GM06990 (cell line): Measurements from ENCODE around the gene DDIT4.
"Not testable (repeated sequence)": the region's sequence is repeated elsewhere in the genome, so short reads cannot be mapped to it uniquely, and the experiment has no call there.

ENCODE experiments used
- DNase-seq: peaks from one replicate; pipeline ENCODE4 v3.0.0-alpha.2; 2011; ENCODE audit not compliant: insufficient read length; ENCODE audit errors: extremely low read depth
- H3K27me3 ChIP-seq: replicated peaks from 2 replicates; pipeline ENCODE4 v1.6.0; 2011; ENCODE audit warnings: low read length; ENCODE audit not compliant: control insufficient read depth, insufficient read depth
- H3K36me3 ChIP-seq: 2 replicates; pipeline ENCODE4 v1.5.1; 2011; ENCODE audit warnings: low read length; ENCODE audit not compliant: control insufficient read depth, insufficient read depth
- H3K4me3 ChIP-seq: replicated peaks from 2 replicates; pipeline ENCODE4 v1.5.1; 2011; ENCODE audit warnings: low read depth, mild to moderate bottlenecking, control low read depth, low read length
- TF ChIP-seq, protein P1 (sequence below): IDR thresholded peaks from 2 replicates; pipeline ENCODE4 v1.5.1; 2011; ENCODE audit warnings: low read length, control low read depth, mild to moderate bottlenecking, inconsistent platforms; ENCODE audit not compliant: insufficient read depth, poor library complexity, severe bottlenecking

The DDIT4 gene

DNA sequence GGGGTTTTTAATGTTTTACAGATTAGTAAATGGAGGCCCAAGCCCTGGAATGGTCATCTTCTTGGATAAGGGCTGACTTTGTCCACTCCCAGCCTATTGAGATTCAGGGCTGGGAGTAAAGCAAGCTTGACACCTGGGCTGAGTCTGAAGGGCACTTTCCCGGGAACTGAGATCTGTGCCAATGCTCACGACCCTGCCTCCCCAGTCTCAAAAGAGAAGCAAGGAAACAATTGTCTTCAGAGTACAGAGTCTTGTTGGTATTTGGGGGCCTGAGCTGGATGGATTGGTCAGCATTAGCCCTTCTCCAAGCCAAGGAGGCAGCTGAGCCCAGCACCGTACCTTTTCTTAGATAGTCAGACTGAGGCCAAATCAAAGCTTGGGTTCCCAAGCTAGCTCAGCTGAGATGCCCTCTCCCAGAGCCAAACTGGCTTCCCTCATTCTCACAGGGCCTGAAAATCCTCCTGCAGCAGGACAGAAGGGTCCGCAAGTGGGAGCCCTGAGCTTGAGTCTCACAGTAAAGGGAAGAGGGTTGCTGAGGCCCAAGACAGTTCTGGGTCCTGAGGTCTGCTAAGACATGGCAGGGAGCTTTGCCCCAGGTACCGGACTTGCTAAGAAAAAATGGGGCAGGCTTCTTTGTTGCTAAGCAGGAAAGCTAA lies 3.7 kb downstream of the DDIT4 start:
- peaks cover 14% of the 10 kb centered on the region for H3K36me3 ChIP-seq
- H3K4me3 ChIP-seq: no peak overlapping the region
- H3K27me3 ChIP-seq: no peaks in the 10 kb centered on the region
- DNase-seq: no peak
- TF ChIP-seq, protein P1, sequence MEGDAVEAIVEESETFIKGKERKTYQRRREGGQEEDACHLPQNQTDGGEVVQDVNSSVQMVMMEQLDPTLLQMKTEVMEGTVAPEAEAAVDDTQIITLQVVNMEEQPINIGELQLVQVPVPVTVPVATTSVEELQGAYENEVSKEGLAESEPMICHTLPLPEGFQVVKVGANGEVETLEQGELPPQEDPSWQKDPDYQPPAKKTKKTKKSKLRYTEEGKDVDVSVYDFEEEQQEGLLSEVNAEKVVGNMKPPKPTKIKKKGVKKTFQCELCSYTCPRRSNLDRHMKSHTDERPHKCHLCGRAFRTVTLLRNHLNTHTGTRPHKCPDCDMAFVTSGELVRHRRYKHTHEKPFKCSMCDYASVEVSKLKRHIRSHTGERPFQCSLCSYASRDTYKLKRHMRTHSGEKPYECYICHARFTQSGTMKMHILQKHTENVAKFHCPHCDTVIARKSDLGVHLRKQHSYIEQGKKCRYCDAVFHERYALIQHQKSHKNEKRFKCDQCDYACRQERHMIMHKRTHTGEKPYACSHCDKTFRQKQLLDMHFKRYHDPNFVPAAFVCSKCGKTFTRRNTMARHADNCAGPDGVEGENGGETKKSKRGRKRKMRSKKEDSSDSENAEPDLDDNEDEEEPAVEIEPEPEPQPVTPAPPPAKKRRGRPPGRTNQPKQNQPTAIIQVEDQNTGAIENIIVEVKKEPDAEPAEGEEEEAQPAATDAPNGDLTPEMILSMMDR: no peak

DNA sequence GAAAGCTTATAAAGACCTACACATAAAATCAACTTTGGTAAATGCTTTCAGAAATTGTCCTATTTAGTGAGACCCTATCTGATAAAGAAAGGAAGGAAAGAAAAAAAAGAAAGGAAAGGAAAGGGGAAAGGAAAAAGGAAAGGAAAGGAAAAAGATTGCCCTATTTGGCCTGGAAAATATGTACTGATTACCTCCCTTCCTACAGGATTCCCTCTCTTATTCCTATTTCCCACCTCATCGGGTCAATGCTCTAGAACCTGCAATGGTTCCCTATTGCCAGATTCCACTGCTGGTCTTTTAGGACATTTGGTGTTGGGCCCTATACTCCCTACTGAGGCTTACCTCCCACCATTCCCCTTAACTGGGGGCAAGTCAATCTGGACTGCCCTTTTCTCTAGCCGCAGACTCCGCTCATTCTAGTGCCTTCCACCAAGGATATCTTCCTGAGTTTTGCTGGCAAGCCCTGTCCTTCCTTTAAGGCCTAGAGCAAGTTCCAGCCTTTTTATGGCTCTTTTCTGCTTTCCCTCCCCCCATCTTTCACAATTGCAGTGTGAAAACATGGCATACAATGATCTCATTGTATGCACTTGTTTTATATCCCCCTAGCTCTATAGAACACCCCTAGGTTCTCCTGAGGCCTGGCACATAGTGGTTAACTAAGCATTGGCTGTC lies 4.4 kb downstream of the DDIT4 start:
- no peaks in the 10 kb centered on the region for H3K27me3 ChIP-seq
- H3K36me3 ChIP-seq: peaks cover 14% of the 10 kb centered on the region
- TF ChIP-seq, protein P1: no peak
- H3K4me3 ChIP-seq: no peak overlapping the region
- no peak for DNase-seq

DNA sequence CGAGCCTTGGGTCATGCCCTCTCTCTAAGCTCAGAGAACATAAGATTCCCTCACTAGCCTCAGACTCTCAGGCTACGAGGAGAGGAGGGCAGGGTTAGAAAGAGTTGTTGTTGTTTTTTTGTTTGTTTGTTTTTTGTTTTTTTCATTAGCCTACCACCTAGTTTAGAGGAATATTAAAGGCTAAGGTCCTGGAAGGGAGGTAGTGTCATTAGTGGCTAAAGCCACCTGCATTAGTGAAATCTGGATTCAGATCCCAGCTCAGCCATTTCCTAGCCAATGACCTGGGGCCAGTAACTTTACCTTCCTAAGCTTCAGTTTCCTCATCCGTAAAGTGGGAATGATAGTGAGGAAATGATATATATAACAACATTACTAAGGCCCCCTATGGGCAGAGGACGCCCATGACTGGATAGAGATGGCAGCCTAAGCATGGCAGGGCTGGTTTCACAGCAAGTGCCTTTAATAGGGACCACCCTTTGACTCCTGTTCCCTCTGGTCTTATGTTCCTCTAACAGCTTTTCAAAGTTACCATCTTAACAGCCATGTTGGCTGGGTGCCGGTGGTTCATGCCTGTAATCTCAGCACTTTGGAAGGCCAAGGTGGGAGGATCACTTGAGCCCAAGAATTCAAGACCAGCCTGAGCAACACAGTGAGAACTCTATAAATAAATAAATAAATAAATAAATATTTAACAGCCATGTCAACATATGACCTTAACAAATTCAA lies 5.1 kb downstream of the DDIT4 start:
- TF ChIP-seq, protein P1: no peak
- H3K27me3 ChIP-seq: no peaks in the 10 kb centered on the region
- DNase-seq: no peak
- H3K4me3 ChIP-seq: no peak overlapping the region
- peaks cover 14% of the 10 kb centered on the region for H3K36me3 ChIP-seq

DNA sequence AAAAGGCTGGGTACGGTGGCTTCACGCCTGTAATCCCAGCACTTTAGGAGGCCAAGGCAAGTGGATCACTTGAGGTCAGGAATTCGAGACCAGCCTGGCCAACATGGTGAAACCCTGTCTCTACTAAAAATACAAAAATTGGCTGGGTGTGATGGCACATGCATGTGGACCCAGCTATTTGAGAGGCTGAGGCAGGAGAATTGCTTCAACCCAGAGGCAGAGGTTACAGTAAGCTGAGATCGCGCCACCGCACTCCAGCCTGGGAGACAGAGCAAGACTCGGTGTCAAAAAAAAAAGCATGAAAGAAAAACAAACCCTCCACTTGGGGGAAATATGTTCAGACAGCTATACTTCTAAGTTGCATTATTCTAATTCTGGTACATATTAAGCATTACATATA lies 5.9 kb downstream of the DDIT4 start:
- H3K27me3 ChIP-seq, H3K4me3 ChIP-seq, DNase-seq: not testable (repeated sequence)
- H3K36me3 ChIP-seq: peaks cover 12% of the 10 kb centered on the region

DNA sequence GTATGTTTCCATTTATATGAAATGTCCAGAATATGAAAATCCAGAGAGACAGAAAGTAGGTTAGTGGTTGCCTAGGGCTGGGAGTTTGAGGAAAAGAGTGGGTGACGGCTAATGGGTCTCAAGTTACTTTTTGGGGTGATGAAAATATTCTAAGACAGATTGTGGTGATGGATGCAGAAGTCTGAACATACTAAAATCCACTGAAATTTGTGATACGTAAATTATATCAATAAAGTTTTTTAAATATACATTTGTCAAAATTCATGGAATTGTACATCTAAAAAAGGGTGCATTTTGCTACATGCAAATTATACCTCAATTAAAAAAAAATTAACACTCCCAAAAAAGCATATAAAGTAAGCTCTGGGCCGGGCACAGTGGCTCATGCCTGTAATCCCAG lies 9.4 kb downstream of the DDIT4 start:
- no peak for DNase-seq
- TF ChIP-seq, protein P1: no peak
- no peak overlapping the region for H3K4me3 ChIP-seq
- H3K36me3 ChIP-seq: no peaks in the 10 kb centered on the region
- H3K27me3 ChIP-seq: no peaks in the 10 kb centered on the region

DNA sequence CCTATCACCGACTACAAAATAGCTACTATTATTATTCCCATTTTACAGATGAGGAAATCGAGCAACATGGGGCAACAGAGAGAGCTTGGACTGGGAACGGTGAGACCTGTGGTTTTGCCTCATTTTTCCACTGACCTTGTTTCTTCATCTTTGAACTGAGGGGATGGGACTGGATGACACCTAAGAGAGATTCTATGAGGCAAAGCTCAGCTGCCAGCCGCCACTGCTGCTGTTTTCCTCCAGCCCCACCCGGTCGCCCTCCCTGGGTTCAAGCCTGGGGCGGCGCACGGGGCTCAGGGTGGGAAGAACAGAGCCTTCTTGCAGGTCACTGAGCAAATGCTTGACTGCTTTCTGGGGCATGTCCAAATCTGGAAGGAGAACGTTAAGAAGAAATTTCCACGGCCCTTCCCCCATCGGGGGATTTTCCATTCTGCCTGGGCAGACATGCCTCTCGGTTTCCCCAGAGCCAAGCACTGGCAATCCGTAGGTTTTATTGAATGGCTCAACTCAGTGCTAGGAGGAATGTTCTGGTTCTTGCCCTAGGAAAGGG lies 12.3 kb downstream of the DDIT4 start:
- no peaks in the 10 kb centered on the region for H3K27me3 ChIP-seq

More for the DNA sequence above, 12.3 kb downstream of the DDIT4 start:
- no peaks in the 10 kb centered on the region for H3K36me3 ChIP-seq
- DNase-seq: no peak
- TF ChIP-seq, protein P1: no peak
- no peak overlapping the region; the same call in 1 of the 2 replicates for H3K4me3 ChIP-seq
